WI38 (cell line): ENCODE measurements around the gene TYW3.

Source experiments
- H3K4me3 ChIP-seq: 2 replicates; pipeline ENCODE4 v1.5.1; 2011; ENCODE audit warnings: low read depth, mild to moderate bottlenecking, control low read depth, low read length
- TF ChIP-seq, protein P1 (sequence below): IDR thresholded peaks from 2 replicates; pipeline ENCODE4 v1.5.1; 2012; ENCODE audit warnings: low read depth, mild to moderate bottlenecking, control low read depth, low read length

The TYW3 gene

DNA sequence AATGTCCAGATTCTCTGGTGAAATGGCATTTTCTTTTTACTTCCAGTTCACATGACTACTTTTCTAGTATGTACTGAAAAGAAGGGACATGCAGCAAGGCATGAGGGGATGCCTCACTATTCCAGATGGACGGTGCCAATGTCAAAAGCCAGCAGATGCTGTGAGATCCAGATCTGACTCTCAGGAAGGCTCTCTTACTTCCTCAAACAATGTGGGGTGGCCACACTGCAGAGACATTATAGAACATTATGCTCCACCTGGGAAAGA lies 17.8 kb upstream of the TYW3 start:
- TF ChIP-seq, protein P1, sequence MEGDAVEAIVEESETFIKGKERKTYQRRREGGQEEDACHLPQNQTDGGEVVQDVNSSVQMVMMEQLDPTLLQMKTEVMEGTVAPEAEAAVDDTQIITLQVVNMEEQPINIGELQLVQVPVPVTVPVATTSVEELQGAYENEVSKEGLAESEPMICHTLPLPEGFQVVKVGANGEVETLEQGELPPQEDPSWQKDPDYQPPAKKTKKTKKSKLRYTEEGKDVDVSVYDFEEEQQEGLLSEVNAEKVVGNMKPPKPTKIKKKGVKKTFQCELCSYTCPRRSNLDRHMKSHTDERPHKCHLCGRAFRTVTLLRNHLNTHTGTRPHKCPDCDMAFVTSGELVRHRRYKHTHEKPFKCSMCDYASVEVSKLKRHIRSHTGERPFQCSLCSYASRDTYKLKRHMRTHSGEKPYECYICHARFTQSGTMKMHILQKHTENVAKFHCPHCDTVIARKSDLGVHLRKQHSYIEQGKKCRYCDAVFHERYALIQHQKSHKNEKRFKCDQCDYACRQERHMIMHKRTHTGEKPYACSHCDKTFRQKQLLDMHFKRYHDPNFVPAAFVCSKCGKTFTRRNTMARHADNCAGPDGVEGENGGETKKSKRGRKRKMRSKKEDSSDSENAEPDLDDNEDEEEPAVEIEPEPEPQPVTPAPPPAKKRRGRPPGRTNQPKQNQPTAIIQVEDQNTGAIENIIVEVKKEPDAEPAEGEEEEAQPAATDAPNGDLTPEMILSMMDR = no peak
- no peak overlapping the region for H3K4me3 ChIP-seq

DNA sequence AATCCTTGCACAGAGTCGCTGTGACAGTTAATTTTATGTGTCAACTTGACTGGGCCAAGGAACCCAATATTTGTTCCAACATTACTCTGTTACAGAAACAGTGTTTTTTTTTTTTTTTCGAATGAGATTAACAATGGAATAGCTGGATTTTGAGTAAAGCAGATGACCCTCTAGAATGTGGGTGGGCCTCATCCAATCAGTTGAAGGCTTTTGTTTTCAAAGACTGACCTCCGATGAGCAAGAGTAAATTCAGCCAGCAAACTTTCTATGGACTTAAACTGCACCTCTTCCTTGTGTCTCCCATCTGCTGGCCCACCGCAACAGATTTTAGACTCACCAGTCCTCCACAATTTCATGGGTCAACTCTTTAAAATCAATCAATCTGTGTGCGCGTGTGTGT lies 17.1 kb upstream of the TYW3 start:
- no peak overlapping the region for H3K4me3 ChIP-seq
- TF ChIP-seq, protein P1 = no peak

DNA sequence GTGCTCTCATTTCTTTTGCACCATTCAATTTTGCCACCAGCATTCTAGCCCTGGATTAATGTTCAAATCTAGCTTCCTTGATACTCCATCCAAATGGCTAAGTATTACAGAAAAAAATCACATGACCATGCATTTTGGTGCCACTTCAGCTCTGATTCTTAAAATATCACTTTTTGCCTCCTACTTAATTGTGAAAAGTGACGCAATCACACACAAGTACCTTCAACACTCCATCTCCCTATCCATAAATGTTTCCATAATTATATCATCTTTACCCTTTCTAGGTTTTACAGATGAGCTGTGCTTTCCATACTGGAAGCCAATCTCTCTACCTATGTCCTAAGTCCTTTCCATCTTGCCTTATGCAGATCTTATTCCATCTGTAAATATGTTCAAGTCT lies 16.1 kb upstream of the TYW3 start:
- TF ChIP-seq, protein P1 = no peak
- no peak overlapping the region for H3K4me3 ChIP-seq

DNA sequence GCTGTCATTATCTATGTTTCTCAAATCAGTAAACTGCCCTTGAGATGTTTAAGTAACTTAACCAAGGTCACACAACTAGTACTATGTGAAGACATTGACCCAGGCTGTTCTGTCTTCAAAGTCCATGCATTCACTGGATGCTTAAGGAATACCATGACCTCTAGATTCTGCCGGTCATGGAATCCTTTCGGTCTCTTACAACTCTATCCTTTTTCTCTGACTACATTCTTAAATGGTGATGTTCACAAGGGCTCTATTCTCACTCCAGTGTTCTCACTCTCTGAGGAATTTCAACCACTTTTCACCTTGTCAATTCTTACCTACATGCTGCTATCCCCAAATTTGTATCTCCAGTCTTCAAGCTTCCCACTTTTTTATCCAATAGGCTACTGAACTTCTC lies 15.3 kb upstream of the TYW3 start:
- TF ChIP-seq, protein P1 = no peak
- no peak overlapping the region for H3K4me3 ChIP-seq

DNA sequence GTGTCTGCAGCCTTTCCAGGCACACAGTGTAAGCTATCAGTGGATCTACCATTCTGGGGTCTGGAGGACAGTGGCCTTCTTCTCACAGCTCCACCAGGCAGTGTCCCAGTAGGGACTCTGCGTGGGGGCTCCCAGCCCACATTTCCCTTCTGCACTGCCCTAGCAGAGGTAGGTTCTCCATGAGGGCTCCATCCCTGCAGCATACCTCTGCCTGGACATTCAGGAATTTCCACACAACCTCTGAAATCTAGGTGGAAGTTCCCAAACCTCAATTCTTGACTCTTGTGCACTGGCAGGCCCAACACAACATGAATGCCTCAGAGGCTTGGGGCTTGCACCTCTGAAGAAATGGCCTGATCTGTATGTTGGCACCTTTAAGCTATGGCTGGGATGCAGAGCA lies 6.9 kb upstream of the TYW3 start:
- TF ChIP-seq, protein P1 = no peak
- H3K4me3 ChIP-seq = no peak overlapping the region

DNA sequence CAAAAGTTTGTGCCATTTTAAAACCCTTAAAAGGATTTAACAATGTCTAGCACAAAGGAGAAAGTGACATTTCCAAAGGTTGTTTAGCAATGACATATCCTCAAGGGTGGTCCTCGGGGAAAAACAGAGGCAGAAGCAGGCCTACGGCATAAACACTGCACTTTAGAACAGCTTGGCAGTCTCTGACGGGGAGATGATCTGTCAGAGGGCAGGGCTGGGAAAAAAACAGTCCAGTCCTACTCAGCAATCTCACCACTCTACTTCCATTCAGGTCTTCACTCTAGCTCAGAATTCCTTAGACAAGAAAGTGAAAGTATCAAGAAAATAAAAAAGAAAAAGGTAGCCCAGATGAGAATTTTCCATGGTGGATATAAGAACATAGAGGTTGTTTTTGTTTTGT lies 4.2 kb upstream of the TYW3 start:
- no peak overlapping the region for H3K4me3 ChIP-seq
- TF ChIP-seq, protein P1 = no peak

DNA sequence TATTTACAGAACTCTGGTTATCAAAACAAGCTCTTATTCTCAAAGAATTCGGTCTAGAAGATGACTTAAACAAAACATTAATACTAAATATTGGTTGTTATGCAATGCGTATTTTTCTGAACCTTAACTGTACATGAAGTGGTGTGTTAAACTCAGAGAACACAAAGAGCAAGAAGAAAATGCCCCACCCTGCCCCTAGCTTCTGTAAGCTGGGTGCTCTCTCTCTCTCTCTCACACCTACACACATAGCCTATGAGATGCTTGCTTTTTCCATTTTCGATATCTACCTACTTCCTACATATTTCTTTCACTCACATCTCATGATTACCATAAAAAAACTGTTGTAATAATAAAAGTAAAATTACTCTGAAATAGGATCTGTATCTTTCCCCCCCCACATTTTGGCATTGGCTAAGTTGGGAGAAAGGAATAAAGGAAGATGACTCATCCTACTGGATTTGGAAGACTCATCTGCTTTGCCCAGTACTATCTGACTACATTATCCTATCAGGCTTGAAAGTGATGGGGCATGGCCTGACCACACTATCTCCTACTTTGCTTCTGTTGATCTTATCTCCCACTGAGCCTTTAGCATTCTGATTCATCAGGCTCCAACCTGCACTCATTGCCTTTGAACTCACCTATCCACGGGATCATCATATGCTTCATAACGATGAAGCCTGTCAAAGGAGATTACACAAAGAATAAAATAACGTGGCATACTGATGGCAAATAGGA lies 3.0 kb upstream of the TYW3 start:
- no peak overlapping the region for H3K4me3 ChIP-seq
- TF ChIP-seq, protein P1 = no peak
